Measurements from ENCODE around the gene AKAP8. TPM values are rescaled to one million over a fixed set of nuclear protein-coding genes. Genes with fewer than 3 reads are reported as not detected.

AKAP8 gene
- total and polyA plus RNA-seq, 2 experiments from 2014 or later = 22.4 to 36.5 TPM

GRCh38 chr19:15369594-15369891 lies 10.0 kb downstream of the AKAP8 start:
- Histone ChIP-seq H3K4me2 (no peak overlapping the region), H3K4me1 (ENCODE audit: insufficient read depth) (no peaks in the 10 kb centered on the region), H4K20me1 (replicated peaks; ENCODE audit: insufficient read depth) (peaks cover 9% of the 10 kb centered on the region), H3K9me2 (ENCODE audit: insufficient read depth) (no peaks in the 10 kb centered on the region), H3K27ac (ENCODE audit: low read depth) (no peak overlapping the region), H3K36me3 (ENCODE audit: insufficient read depth) (peaks cover 36% of the 10 kb centered on the region), H3F3A (replicated peaks; ENCODE audit: low read depth) (no peaks in the 10 kb centered on the region), H3K27me3 (ENCODE audit: insufficient read depth) (no peaks in the 10 kb centered on the region), H3K4me3 (no peak overlapping the region), H2AFZ (no peak overlapping the region), H3K79me2 (replicated peaks; ENCODE audit: insufficient read depth) (peaks cover 32% of the 10 kb centered on the region)
- no peak overlapping the region for H3K4me3 Mint-ChIP-seq
- peaks cover 6% of the 10 kb centered on the region; the same call in 1 of the 3 replicates for H3K9me3 Mint-ChIP-seq
- no peak for TF ChIP-seq POLR2AphosphoS5 (IDR thresholded peaks at IDR 0.05; ENCODE audit: low read depth)
- TF ChIP-seq EZH2 (IDR thresholded peaks at IDR 0.05; ENCODE audit: low read depth, unreplicated experiment) = no peak
- no peak for DNase-seq (ENCODE audit: low spot score)
- no peak overlapping the region for H3K27ac Mint-ChIP-seq
- no peak for ATAC-seq
- H3K36me3 Mint-ChIP-seq (ENCODE audit: low read depth) = peaks cover 85% of the 10 kb centered on the region
- peaks cover 11% of the 10 kb centered on the region for H3K27me3 Mint-ChIP-seq (ENCODE audit: insufficient read depth, low read depth, poor library complexity)
- no peaks in the 10 kb centered on the region for H3K4me1 Mint-ChIP-seq

DNA sequence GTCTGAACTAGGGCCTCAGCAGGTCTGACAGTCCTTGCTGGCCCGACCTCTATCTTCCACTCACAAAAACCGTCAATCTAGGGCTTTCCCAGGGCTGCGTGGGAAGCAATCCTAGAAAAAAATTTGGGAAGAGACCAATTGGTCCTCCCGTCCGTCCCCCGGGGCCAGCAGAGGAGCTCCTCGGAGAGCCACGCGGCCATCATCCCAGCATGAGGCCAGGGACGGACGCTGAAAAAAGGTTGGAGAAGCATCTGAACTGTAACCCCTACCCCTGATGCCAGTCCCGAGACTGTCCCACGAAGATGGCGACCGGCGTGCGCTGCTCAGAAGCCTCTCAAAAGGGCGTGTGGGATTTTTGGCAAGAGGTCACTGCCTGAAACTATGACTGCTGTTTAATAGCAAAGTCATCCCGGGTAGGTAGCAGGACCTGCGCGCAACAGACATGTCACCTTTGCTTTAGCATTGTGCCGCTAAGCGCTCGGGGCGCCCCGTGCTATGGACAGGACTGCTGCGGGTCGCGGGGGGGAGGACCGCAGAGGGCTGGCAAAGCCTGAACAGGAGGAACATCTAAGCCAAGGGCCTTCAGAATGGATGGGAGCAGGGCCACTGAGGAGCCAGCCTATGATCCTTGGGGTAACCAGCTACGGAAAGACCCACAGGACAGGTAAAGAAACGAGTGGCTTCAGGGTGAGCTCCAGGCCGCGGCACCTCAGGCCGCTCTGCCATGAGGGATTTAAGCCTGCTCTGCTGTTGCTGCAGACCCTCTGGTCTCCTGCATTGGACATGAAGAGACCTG lies 10.6 kb downstream of the AKAP8 start:
- Histone ChIP-seq H3K9me2 (ENCODE audit: insufficient read depth) (no peaks in the 10 kb centered on the region), H4K20me1 (replicated peaks; ENCODE audit: insufficient read depth) (peaks cover 9% of the 10 kb centered on the region), H3K4me2 (no peak overlapping the region), H3F3A (replicated peaks; ENCODE audit: low read depth) (no peaks in the 10 kb centered on the region), H3K79me2 (replicated peaks; ENCODE audit: insufficient read depth) (peaks cover 28% of the 10 kb centered on the region), H3K27ac (ENCODE audit: low read depth) (no peak overlapping the region), H3K36me3 (ENCODE audit: insufficient read depth) (peaks cover 41% of the 10 kb centered on the region), H3K4me1 (ENCODE audit: insufficient read depth) (no peaks in the 10 kb centered on the region), H3K4me3 (no peak overlapping the region), H2AFZ (no peak overlapping the region), H3K27me3 (ENCODE audit: insufficient read depth) (no peaks in the 10 kb centered on the region)
- Mint-ChIP-seq H3K4me1 (no peaks in the 10 kb centered on the region), H3K27me3 (ENCODE audit: insufficient read depth, low read depth, poor library complexity) (peaks cover 11% of the 10 kb centered on the region), H3K4me3 (no peak overlapping the region), H3K36me3 (ENCODE audit: low read depth) (peaks cover 89% of the 10 kb centered on the region), H3K27ac (no peak overlapping the region; the same call in 1 of the 2 replicates), H3K9me3 (peaks cover 6% of the 10 kb centered on the region; the same call in 1 of the 3 replicates)
- DNase-seq (ENCODE audit: low spot score) = no peak
- ATAC-seq = no peak
- no peak for TF ChIP-seq STAT1 (IDR thresholded peaks at IDR 0.05; ENCODE audit: unreplicated experiment)
- TF ChIP-seq, protein P1, sequence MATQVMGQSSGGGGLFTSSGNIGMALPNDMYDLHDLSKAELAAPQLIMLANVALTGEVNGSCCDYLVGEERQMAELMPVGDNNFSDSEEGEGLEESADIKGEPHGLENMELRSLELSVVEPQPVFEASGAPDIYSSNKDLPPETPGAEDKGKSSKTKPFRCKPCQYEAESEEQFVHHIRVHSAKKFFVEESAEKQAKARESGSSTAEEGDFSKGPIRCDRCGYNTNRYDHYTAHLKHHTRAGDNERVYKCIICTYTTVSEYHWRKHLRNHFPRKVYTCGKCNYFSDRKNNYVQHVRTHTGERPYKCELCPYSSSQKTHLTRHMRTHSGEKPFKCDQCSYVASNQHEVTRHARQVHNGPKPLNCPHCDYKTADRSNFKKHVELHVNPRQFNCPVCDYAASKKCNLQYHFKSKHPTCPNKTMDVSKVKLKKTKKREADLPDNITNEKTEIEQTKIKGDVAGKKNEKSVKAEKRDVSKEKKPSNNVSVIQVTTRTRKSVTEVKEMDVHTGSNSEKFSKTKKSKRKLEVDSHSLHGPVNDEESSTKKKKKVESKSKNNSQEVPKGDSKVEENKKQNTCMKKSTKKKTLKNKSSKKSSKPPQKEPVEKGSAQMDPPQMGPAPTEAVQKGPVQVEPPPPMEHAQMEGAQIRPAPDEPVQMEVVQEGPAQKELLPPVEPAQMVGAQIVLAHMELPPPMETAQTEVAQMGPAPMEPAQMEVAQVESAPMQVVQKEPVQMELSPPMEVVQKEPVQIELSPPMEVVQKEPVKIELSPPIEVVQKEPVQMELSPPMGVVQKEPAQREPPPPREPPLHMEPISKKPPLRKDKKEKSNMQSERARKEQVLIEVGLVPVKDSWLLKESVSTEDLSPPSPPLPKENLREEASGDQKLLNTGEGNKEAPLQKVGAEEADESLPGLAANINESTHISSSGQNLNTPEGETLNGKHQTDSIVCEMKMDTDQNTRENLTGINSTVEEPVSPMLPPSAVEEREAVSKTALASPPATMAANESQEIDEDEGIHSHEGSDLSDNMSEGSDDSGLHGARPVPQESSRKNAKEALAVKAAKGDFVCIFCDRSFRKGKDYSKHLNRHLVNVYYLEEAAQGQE (IDR thresholded peaks at IDR 0.05; ENCODE audit: unreplicated experiment) = no peak
- no peak for TF ChIP-seq CREB1 (CRISPR knock-in tag; IDR thresholded peaks at IDR 0.05; ENCODE audit: low read depth)
- no peak for TF ChIP-seq ZNF331 (CRISPR knock-in tag; IDR thresholded peaks at IDR 0.05; ENCODE audit: low read depth)
- TF ChIP-seq, protein P2, sequence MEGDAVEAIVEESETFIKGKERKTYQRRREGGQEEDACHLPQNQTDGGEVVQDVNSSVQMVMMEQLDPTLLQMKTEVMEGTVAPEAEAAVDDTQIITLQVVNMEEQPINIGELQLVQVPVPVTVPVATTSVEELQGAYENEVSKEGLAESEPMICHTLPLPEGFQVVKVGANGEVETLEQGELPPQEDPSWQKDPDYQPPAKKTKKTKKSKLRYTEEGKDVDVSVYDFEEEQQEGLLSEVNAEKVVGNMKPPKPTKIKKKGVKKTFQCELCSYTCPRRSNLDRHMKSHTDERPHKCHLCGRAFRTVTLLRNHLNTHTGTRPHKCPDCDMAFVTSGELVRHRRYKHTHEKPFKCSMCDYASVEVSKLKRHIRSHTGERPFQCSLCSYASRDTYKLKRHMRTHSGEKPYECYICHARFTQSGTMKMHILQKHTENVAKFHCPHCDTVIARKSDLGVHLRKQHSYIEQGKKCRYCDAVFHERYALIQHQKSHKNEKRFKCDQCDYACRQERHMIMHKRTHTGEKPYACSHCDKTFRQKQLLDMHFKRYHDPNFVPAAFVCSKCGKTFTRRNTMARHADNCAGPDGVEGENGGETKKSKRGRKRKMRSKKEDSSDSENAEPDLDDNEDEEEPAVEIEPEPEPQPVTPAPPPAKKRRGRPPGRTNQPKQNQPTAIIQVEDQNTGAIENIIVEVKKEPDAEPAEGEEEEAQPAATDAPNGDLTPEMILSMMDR (conservative IDR thresholded peaks at IDR 0.05; ENCODE audit: low read depth in 2 of 2) = no peak
- TF ChIP-seq EZH2 (IDR thresholded peaks at IDR 0.05; ENCODE audit: low read depth, unreplicated experiment) = no peak

Measured in GM23338 (cell line).